Activated CD8-positive, alpha-beta memory T cell treated with anti-CD3 and anti-CD28 coated beads, Interleukin-2, amount 10 ng/mL, durations not matched to agents 7 days and 5 days (primary cell): ENCODE measurements around the gene TCEAL1. TPM values are rescaled to one million over a fixed set of nuclear protein-coding genes. Genes with fewer than 3 reads are reported as not detected.
A peak's percentile ranks its signal among the peaks of the same experiment; 100 is the strongest.
"Not testable (repeated sequence)": the region's sequence is repeated elsewhere in the genome, so short reads cannot be mapped to it uniquely, and the experiment has no call there.

Experiments
- ATAC-seq: fragments of 150-1000 bp; cut with Tn5 transposase; one replicate; pipeline ENCODE4 v1.10.0; 2021; ENCODE audit warnings: moderate library complexity
- CTCF ChIA-PET: fragments of 350-600 bp; sonication (Branson Sonifier 250); formaldehyde crosslinking; loops from one replicate; lab custom pipeline; 2021; ENCODE audit warnings: antibody characterized with exemption; lab: Charles Lee
- DNase-seq: peaks from one replicate; pipeline ENCODE4 v3.0.0-alpha.2; 2020
- H3K27ac Mint-ChIP-seq: one replicate; pipeline ENCODE4 v1.8.0; 2021; ENCODE audit warnings: mild to moderate bottlenecking, mixed read lengths
- H3K27me3 Mint-ChIP-seq: one replicate; pipeline ENCODE4 v1.8.0; 2021; ENCODE audit warnings: mixed read lengths
- H3K36me3 Mint-ChIP-seq: one replicate; pipeline ENCODE4 v1.8.0; 2021; ENCODE audit warnings: mild to moderate bottlenecking, mixed read lengths
- H3K4me1 Mint-ChIP-seq: one replicate; pipeline ENCODE4 v1.8.0; 2021; ENCODE audit warnings: mixed read lengths
- H3K4me3 Mint-ChIP-seq: one replicate; pipeline ENCODE4 v1.8.0; 2021; ENCODE audit warnings: mild to moderate bottlenecking, moderate library complexity, mixed read lengths
- H3K9me3 Mint-ChIP-seq: one replicate; pipeline ENCODE4 v1.8.0; 2022; ENCODE audit warnings: low read depth, mixed read lengths
- total RNA-seq, 2 experiments: library from RNA; stranded (reverse); gene quantifications; one replicate each; pipeline ENCODE4 v1.2.3, GENCODE V29; 2021

The TCEAL1 gene
- total RNA-seq, 2 experiments from 2014 or later: 6.7 to 10.3 TPM

- CTCF ChIA-PET: no interaction called here
- no peak for ATAC-seq
- no peaks in the 10 kb centered on the region for H3K36me3 Mint-ChIP-seq
- H3K27ac Mint-ChIP-seq: no peak overlapping the region
- no peak for DNase-seq
- H3K4me3 Mint-ChIP-seq: no peak overlapping the region
- H3K27me3 Mint-ChIP-seq: no peaks in the 10 kb centered on the region
- no peaks in the 10 kb centered on the region for H3K4me1 Mint-ChIP-seq
- no peaks in the 10 kb centered on the region for H3K9me3 Mint-ChIP-seq
Observed at GRCh38 chrX:103615781-103616371, 12.9 kb upstream of the TCEAL1 start.

DNA sequence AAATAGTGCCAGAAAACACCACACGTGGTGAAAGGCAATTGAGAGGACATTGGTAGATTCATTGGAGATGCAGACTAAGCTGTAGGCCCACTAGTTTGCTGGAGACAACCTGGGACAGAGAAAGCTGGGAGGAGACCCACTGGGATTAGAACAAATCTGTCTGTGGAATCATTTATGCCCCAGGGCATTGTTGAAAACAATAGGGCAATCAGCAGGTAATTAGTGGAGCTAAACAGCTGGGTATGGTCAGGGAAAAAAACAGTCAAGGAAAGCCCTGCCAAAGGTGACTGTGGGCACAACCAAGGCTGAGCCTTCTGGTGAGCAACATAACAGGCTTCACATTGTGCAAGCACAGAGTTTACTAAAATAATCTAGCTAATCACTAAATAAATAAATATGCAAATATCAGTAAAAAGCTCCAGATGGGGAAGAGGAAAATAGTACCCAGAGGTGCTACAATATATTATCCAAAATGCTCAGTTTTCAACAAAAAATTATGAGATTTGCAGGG, 12.0 kb upstream of the TCEAL1 start:
- Mint-ChIP-seq H3K36me3 (no peaks in the 10 kb centered on the region), H3K4me3 (no peak overlapping the region), H3K4me1 (no peaks in the 10 kb centered on the region), H3K9me3 (no peaks in the 10 kb centered on the region), H3K27ac (no peak overlapping the region), H3K27me3 (no peaks in the 10 kb centered on the region)
- ATAC-seq: no peak
- CTCF ChIA-PET: no interaction called here
- DNase-seq: no peak

- Mint-ChIP-seq H3K27me3 (no peaks in the 10 kb centered on the region), H3K4me3 (no peak overlapping the region), H3K9me3 (no peaks in the 10 kb centered on the region), H3K36me3 (no peaks in the 10 kb centered on the region), H3K4me1 (peaks cover 5% of the 10 kb centered on the region), H3K27ac (no peak overlapping the region)
- DNase-seq (no peak), ATAC-seq (no peak)
- CTCF ChIA-PET: no interaction called here
Observed at GRCh38 chrX:103624111-103624510, 4.7 kb upstream of the TCEAL1 start.

- H3K4me1 Mint-ChIP-seq: peaks cover 13% of the 10 kb centered on the region
- no peak for DNase-seq
- no peaks in the 10 kb centered on the region for H3K27me3 Mint-ChIP-seq
- no peak overlapping the region for H3K27ac Mint-ChIP-seq
- H3K4me3 Mint-ChIP-seq: no peak overlapping the region
- no peak for ATAC-seq
- CTCF ChIA-PET: no interaction called here
- no peaks in the 10 kb centered on the region for H3K9me3 Mint-ChIP-seq
- H3K36me3 Mint-ChIP-seq: no peaks in the 10 kb centered on the region
Observed at GRCh38 chrX:103626855-103627254, 1.9 kb upstream of the TCEAL1 start.

GRCh38 chrX:103629318-103630170, 769 bp downstream of the TCEAL1 start:
- no peaks in the 10 kb centered on the region for H3K9me3 Mint-ChIP-seq
- H3K27me3 Mint-ChIP-seq: no peaks in the 10 kb centered on the region
- CTCF ChIA-PET: interaction anchor here (0.8 kb wide), 1 partner anchor 16 kb away, joined by 3 read pairs; no protein-coding TSS in a partner anchor
- ATAC-seq: peak; percentile 67
- H3K36me3 Mint-ChIP-seq: no peaks in the 10 kb centered on the region
- peak overlapping the region; percentile 75 for H3K27ac Mint-ChIP-seq
- H3K4me1 Mint-ChIP-seq: peaks cover 13% of the 10 kb centered on the region
- peak overlapping the region; percentile 84 for H3K4me3 Mint-ChIP-seq
- DNase-seq: peak; percentile 41

- ATAC-seq (no peak), DNase-seq (no peak)
- Mint-ChIP-seq H3K4me1 (peaks cover 13% of the 10 kb centered on the region), H3K9me3 (no peaks in the 10 kb centered on the region), H3K27ac (no peak overlapping the region), H3K36me3 (no peaks in the 10 kb centered on the region), H3K4me3 (peak overlapping the region; percentile 84), H3K27me3 (no peaks in the 10 kb centered on the region)
- CTCF ChIA-PET: interaction anchor here (0.8 kb wide), 1 partner anchor 17 kb away, joined by 3 read pairs; no protein-coding TSS in a partner anchor
Observed at GRCh38 chrX:103630171-103630511, 1.4 kb downstream of the TCEAL1 start.

DNA sequence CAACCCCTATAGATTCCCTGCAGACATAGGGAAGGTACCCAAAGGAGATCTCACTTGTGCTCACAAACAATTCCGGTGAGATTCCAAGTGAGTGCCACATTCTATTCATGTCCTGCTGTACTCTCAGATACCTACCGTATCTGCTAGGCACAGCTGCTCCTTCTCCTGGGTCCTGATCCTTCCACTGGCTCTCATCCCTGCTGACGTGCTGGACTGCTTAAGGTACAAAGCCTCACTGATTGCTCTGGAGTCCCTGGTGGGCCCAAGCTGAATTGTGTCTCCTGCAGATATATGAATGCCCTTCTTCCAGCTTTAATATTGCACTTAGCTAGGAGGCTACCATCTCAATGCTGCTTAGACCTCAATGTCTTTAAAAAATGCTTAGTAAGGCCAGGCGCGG, 2.4 kb downstream of the TCEAL1 start:
- Mint-ChIP-seq H3K4me3 (no peak overlapping the region), H3K4me1 (peaks cover 13% of the 10 kb centered on the region), H3K27me3 (no peaks in the 10 kb centered on the region), H3K27ac (no peak overlapping the region), H3K9me3 (no peaks in the 10 kb centered on the region), H3K36me3 (no peaks in the 10 kb centered on the region)
- CTCF ChIA-PET: no interaction called here
- ATAC-seq: no peak
- DNase-seq: no peak

DNA sequence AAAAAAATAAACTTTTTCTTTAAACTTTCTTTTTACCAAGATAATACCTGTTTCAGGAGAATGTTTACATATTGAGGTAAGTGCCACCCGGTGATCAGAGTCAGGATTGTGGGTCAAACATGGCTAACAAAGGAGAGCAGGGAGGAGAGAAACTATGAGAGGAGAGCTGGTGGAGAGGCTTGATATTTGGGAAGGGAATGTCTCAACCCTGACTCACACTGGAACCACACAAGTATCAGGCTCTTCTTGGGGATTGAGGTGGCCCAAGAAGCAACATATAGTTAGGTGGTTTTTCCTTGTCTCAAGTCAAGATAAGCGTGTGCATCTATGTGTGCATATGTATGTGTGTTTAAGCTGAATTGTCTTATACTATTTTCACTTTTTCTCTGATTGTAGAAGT, 6.7 kb downstream of the TCEAL1 start:
- CTCF ChIA-PET: no interaction called here
- ATAC-seq (no peak), DNase-seq (no peak)
- Mint-ChIP-seq H3K4me1 (no peaks in the 10 kb centered on the region), H3K36me3 (no peaks in the 10 kb centered on the region), H3K27me3 (no peaks in the 10 kb centered on the region), H3K27ac (no peak overlapping the region), H3K9me3 (no peaks in the 10 kb centered on the region), H3K4me3 (no peak overlapping the region)

- no peak overlapping the region for H3K4me3 Mint-ChIP-seq
- DNase-seq: no peak
- no peaks in the 10 kb centered on the region for H3K4me1 Mint-ChIP-seq
- CTCF ChIA-PET: no interaction called here
- H3K27ac Mint-ChIP-seq: no peak overlapping the region
- H3K9me3 Mint-ChIP-seq: no peaks in the 10 kb centered on the region
- no peak for ATAC-seq
- H3K27me3 Mint-ChIP-seq: no peaks in the 10 kb centered on the region
- H3K36me3 Mint-ChIP-seq: no peaks in the 10 kb centered on the region
Observed at GRCh38 chrX:103637604-103638338, 9.0 kb downstream of the TCEAL1 start.

GRCh38 chrX:103638479-103639346, 9.9 kb downstream of the TCEAL1 start:
- DNase-seq, H3K9me3 Mint-ChIP-seq, H3K4me1 Mint-ChIP-seq, H3K36me3 Mint-ChIP-seq, H3K27me3 Mint-ChIP-seq, ATAC-seq, CTCF ChIA-PET, H3K27ac Mint-ChIP-seq, H3K4me3 Mint-ChIP-seq: not testable (repeated sequence)

GRCh38 chrX:103640401-103641155, 11.8 kb downstream of the TCEAL1 start:
- no peaks in the 10 kb centered on the region for H3K9me3 Mint-ChIP-seq
- ATAC-seq: no peak
- no peaks in the 10 kb centered on the region for H3K36me3 Mint-ChIP-seq
- DNase-seq: no peak
- H3K27me3 Mint-ChIP-seq: no peaks in the 10 kb centered on the region
- no peak overlapping the region for H3K4me3 Mint-ChIP-seq
- no peaks in the 10 kb centered on the region for H3K4me1 Mint-ChIP-seq
- H3K27ac Mint-ChIP-seq: no peak overlapping the region
- CTCF ChIA-PET: no interaction called here

- no peaks in the 10 kb centered on the region for H3K36me3 Mint-ChIP-seq
- no peaks in the 10 kb centered on the region for H3K4me1 Mint-ChIP-seq
- H3K27me3 Mint-ChIP-seq: no peaks in the 10 kb centered on the region
- no peak for DNase-seq
- H3K27ac Mint-ChIP-seq: no peak overlapping the region
- ATAC-seq: no peak
- CTCF ChIA-PET: no interaction called here
- H3K4me3 Mint-ChIP-seq: no peak overlapping the region
- H3K9me3 Mint-ChIP-seq: no peaks in the 10 kb centered on the region
Observed at GRCh38 chrX:103644125-103644524, 15.3 kb downstream of the TCEAL1 start.
